Cardiac fibroblast (primary cell): Measurements from ENCODE around the gene ISG20.
"Not testable (repeated sequence)": the region's sequence is repeated elsewhere in the genome, so short reads cannot be mapped to it uniquely, and the experiment has no call there.

ENCODE experiments used
- DNase-seq, 2 donors: peaks; one replicate each; pipeline versions ENCODE4 v3.0.0 to v3.0.0-alpha.2; 2010; ENCODE audit warnings: low read depth in 2 of 2
- H3K4me3 ChIP-seq, 2 donors: replicated peaks in 1 of 2; 1 replicate in 1 of 2; 2 replicates in 1 of 2; pipeline ENCODE4 v1.5.1; 2011; ENCODE audit warnings: low read depth in 2 of 2, low read length in 2 of 2, mild to moderate bottlenecking in 2 of 2, moderate library complexity in 1 of 2
- TF ChIP-seq, protein P1 (sequence below): IDR thresholded peaks from one replicate; pipeline ENCODE4 v1.5.1; 2011; ENCODE audit warnings: low read depth, mild to moderate bottlenecking, low read length, inconsistent platforms

ISG20 gene

DNA sequence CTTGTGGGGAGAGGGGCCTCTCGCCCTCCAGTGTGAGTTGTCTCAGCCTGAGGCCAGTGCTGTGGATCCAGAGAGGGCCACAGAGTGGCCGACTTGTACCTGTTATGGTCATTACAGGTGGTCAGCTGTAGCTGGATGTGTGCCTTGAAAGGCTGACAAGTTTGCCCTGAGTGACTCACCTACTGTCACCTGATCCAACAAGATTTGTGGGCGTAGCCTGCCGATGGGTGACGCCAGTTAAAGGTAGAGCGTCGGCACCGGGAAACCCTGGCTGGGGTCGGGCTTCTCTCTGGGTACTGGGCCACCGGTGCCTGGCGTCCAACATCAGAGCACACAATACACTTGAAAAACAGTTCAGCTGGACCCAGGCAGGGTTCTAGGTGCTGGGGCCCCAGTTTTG is 2.8 kb upstream of the ISG20 start:
- no peak overlapping the region for H3K4me3 ChIP-seq
- no peak for DNase-seq
- TF ChIP-seq, protein P1, sequence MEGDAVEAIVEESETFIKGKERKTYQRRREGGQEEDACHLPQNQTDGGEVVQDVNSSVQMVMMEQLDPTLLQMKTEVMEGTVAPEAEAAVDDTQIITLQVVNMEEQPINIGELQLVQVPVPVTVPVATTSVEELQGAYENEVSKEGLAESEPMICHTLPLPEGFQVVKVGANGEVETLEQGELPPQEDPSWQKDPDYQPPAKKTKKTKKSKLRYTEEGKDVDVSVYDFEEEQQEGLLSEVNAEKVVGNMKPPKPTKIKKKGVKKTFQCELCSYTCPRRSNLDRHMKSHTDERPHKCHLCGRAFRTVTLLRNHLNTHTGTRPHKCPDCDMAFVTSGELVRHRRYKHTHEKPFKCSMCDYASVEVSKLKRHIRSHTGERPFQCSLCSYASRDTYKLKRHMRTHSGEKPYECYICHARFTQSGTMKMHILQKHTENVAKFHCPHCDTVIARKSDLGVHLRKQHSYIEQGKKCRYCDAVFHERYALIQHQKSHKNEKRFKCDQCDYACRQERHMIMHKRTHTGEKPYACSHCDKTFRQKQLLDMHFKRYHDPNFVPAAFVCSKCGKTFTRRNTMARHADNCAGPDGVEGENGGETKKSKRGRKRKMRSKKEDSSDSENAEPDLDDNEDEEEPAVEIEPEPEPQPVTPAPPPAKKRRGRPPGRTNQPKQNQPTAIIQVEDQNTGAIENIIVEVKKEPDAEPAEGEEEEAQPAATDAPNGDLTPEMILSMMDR, result no peak

DNA sequence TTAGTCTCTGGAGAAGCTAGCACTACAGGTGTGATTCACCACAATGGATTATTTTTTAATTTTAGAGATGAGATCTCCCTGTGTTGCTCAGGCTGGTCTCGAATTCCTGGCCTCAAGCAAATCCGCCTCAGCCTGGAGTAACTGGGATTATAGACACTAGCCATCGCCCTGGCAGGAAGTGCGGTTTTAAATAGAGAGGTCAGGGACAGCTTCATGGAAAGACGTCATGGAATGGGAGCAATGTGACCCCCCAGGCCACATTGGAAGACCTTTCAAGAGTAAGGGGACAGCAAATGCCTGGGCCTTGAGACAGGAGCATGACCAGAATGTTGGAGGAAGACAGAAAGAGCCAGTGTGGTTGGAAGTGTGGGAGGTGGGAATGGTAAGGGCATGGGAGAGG is 2.2 kb upstream of the ISG20 start:
- DNase-seq, result no peak
- TF ChIP-seq, protein P1, result no peak
- H3K4me3 ChIP-seq, result no peak overlapping the region

DNA sequence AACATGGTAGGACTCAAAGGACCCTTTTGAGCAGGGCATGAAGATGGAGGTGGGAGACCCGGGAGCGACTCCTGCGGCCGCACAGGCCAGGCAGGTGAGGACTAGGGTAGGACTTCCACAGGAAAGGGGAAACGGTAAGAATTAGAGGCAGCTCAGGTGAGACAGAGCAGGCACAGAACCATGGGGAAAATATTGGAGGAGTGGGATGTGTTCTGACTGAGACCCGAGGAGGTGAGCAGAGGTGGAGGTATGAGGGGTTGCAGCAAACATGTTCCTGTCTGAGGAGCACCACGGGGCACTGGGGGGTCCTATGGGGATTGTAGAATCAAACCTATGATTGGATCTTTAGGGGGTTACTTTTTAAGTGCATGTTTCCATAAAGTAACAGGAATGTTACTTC is 1.4 kb upstream of the ISG20 start:
- no peak for DNase-seq
- TF ChIP-seq, protein P1, result no peak
- no peak overlapping the region for H3K4me3 ChIP-seq

DNA sequence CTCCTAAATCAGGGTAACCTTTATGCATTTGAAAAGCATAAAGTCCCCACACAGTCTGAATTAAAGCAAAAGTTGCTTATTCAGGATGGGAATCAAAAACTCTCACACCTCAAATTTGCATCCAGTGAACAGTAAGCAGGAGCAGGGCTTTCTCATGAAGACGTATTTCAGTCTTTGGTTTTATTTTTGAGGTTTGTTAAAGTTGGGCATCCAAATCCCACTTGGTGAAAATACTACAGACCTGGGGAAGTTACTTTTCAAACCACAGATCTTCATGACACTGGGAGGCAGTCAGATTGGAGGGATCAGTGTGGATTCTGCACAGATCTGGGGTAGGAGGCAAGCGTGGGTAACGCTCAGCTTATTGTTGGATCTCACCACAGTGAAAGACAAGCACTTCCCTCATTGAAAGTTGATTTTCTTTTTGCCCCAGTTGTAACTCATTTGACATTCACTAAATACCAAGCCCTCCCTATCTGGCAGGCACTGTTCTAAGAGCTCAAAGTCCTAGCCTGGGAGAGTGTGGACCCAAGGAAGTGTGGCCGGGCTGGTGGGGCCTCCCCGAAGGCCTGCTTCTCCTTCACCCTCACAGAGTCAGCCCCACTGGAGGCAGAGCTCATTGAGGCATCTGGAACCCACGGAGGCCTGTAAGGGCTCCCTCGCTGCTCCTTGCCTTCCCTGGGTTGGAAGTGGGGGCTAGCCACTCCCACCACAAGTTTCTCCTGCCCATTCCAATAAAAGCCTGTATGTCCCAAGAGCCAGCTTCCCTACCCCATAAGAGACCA is 783 bp upstream of the ISG20 start:
- TF ChIP-seq, protein P1, result no peak
- DNase-seq, result no peak
- H3K4me3 ChIP-seq, result peak overlapping the region in 1 of 2 donors; percentile 35

DNA sequence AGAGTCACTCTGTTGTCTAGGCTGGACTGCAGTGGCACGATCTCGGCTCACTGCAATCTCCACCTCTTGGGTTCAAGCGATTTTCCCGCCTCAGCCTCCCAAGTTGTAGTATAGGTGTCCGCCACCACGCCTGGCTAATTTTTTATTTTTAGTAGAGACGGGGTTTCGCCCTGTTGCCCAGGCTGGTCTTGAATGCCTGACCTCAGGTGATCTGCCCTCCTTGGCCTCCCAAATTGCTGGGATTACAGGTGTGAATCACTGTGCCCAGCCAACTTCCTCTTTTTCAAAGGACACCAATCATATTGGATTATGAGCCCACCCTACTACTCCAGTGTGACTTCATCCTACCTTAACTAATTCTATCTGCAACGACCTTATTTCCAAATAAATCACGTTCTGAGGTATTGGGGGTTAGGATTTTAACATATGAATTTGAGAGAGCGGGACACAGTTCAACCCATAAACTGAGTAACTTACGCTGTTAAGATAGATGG is 3.2 kb downstream of the ISG20 start:
- H3K4me3 ChIP-seq, result no peak overlapping the region
- TF ChIP-seq, protein P1, result no peak
- no peak for DNase-seq

DNA sequence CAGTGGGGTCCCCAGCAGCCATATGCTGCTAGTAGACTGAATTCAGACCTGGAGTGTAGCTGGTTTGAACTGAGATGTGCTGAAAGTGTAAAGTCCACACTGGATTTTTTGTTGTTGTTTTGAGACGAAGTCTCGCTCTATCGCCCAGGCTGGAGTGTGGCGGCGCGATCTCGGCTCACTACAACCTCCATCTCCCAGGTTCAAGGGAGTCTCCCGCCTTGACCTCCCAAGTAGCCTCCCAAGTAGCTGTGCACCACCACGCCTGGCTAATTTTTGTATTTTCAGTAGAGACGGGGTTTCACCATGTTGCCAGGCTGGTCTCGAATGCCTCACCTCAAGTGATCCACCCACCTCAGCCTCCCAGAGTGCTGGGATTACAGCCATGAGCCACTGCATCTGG is 3.7 kb downstream of the ISG20 start:
- not testable (repeated sequence) for H3K4me3 ChIP-seq

DNA sequence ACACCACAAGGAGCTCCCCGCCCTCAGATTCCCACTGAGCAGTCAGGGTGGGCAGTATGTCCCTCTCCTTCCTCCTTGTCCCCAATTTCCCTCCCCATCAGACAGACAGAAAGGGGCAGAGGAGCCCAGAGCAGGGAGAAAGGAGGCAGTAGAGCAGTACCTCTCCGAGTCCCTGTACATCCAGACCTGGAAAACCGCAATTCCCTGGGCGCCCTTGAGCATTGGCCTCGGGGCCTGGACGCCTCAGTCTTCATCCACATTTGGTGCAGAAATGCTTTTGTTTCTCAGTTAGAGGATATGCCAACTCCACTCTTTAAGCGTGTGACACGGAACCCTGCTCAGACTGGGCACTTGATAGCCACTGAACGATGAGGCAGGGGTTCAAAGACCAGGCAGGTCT is 5.9 kb downstream of the ISG20 start:
- no peak for DNase-seq
- TF ChIP-seq, protein P1, result no peak
- no peak overlapping the region for H3K4me3 ChIP-seq

More for the DNA sequence above, 3.7 kb downstream of the ISG20 start:
- not testable (repeated sequence) for DNase-seq
